Lower leg skin (tissue), 4 donors: ENCODE measurements around the gene SNX4. TPM values are rescaled to one million over a fixed set of nuclear protein-coding genes. Genes with fewer than 3 reads are reported as not detected.

Experiments
- DNase-seq, 2 donors: peaks; one replicate each; pipeline ENCODE4 v3.0.0-alpha.2; 2019; ENCODE audit warnings: low spot score in 2 of 2
- H3K4me3 ChIP-seq: fragments of 200-600 bp; sonication (generic); 2 replicates; pipeline ENCODE4 v1.5.1; 2017; ENCODE audit warnings: mild to moderate bottlenecking, low read depth; ENCODE audit not compliant: poor library complexity, severe bottlenecking
- POLR2A ChIP-seq, 2 donors: fragments of 450-650 bp; IDR thresholded peaks; one replicate each; pipeline ENCODE4 v1.6.1; 2016 to 2017; ENCODE audit warnings: antibody characterized with exemption in 2 of 2, mild to moderate bottlenecking in 1 of 2, moderate library complexity in 1 of 2
- WGBS, 2 donors: methylation state at CpG; one replicate each; pipeline ENCODE4 v1.1.5; 2018; 5-methylcytosine and 5-hydroxymethylcytosine counted together
- intact Hi-C: fragments of 100-400 bp; cut with DNase I; formaldehyde crosslinking; loops from one replicate; pipeline ENCODE4 v1.15.0; 2023; ENCODE audit warnings: low total_unique reads
- total RNA-seq, 4 donors: library from RNA; depleted of rRNA; stranded (reverse); fragments of >200 nt; gene quantifications; one replicate each; pipeline ENCODE4 v1.1.0, GENCODE V29; 2016
- TF ChIP-seq, protein P1 (sequence below), 3 donors: fragments of 450-650 bp; IDR thresholded peaks; one replicate each; pipeline ENCODE4 v1.5.1; 2016; ENCODE audit warnings: antibody characterized with exemption in 3 of 3, mild to moderate bottlenecking in 3 of 3, moderate library complexity in 2 of 3

Gene SNX4
- total RNA-seq, 4 donors from 2014 or later, result 22.4 to 71.3 (median 24.6) TPM

DNA sequence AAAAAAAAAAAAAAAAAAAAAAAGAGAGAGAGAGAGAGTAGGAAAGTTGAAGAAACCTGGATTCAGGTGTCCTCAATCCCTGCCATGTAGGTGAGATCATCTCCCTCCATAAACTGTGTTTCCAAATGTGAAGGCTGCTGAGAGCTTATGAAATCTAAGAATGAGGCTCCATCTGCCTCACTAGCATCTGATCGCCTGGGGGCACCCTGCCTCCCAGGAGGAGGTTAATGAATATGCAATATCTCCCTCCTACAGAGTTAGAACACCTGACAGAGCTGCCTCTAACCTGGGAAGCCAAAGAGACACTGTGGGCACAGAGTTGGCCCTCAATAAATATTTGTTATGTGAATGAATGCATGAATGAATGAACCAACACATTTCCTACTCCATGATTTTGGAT lies 121.0 kb downstream of the SNX4 start:
- TF ChIP-seq POLR2A (IDR thresholded peaks at IDR 0.05), result no peak
- TF ChIP-seq, protein P1, sequence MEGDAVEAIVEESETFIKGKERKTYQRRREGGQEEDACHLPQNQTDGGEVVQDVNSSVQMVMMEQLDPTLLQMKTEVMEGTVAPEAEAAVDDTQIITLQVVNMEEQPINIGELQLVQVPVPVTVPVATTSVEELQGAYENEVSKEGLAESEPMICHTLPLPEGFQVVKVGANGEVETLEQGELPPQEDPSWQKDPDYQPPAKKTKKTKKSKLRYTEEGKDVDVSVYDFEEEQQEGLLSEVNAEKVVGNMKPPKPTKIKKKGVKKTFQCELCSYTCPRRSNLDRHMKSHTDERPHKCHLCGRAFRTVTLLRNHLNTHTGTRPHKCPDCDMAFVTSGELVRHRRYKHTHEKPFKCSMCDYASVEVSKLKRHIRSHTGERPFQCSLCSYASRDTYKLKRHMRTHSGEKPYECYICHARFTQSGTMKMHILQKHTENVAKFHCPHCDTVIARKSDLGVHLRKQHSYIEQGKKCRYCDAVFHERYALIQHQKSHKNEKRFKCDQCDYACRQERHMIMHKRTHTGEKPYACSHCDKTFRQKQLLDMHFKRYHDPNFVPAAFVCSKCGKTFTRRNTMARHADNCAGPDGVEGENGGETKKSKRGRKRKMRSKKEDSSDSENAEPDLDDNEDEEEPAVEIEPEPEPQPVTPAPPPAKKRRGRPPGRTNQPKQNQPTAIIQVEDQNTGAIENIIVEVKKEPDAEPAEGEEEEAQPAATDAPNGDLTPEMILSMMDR (IDR thresholded peaks at IDR 0.05), result no peak
- DNase-seq, result no peak
- intact Hi-C loops, result no loop called here
- 13 to 31% methylated on average over 1 of the region's 1 CpG for WGBS, 2 donors
- no peak overlapping the region for H3K4me3 ChIP-seq

Other genes starting within 250 kb of the SNX4 start
- 10 to 100 TPM; 14.6 to 24.6 (median 17.7) TPM for gene ZNF148, start 144.9 kb downstream of the SNX4 start, total RNA-seq
- gene OSBPL11, start 75.3 kb upstream of the SNX4 start, total RNA-seq, result 10 to 100 TPM in 3 of 4 donors, 1 to 10 TPM in 1; 9.8 to 13.4 (median 12.9) TPM